Measurements from ENCODE around the gene PDZRN4.

- no peak for TF ChIP-seq CTCF (conservative IDR thresholded peaks at IDR 0.05 in 1 of 2, IDR thresholded peaks at IDR 0.05 in 1 of 2; ENCODE audit: extremely low read depth in 1 of 2, insufficient read depth in 1 of 2, low read depth in 1 of 2, low read length in 2 of 2)
- TF ChIP-seq EZH2 (IDR thresholded peaks at IDR 0.05; ENCODE audit: borderline replicate concordance, low read length), result no peak
Measured at GRCh38 chr12:41361738-41362137, 173.6 kb downstream of the PDZRN4 start.
